NCI-H2227 (cell line): Measurements from ENCODE around the gene EPB41L3.

ENCODE experiments used
- DNase-seq: peaks from one replicate; lab custom pipeline; 2025; ENCODE audit not compliant: unreplicated experiment; lab: John Stamatoyannopoulos, UW

EPB41L3 gene

DNA sequence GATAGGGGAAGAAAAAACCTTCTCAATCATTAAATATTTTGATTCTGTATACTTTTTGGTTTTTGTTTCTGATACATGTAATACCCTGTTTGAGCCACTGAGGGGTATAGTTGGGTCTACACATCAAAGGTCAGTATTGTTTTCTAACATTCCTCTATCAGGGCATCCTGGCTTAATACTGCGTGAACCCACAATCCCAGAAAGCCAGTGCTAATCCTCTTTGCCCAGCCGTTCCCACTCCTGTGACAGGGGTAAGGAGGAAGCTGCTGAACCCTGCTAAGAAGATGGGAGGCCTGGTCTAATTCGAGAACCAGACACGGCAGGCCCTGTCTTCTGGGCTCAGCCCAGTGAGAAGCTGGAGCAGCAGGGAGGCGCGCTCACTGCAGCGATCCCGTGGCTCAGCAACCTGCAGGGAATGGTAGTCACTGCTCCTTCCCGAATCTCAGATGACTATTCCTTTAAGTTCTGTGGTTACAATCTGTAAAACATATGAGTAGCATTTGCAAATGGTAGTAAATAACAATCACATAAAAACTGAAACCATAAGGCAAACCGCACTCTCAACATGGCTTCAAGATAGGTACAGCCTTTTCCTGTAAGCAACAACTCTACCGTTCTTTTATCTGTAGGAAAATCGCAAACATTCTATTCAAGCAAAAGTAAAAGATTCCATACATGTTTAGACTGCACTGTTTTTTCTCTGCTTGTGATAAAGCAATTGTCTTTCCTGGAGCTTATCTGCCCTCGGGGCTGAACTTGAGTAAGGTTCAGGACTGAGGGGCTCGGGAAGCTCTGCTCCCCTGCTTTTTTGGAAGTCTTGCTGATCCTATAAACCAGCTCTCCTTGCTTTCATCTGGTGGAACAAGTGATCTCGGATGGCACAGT is 87.0 kb downstream of the EPB41L3 start:
- DNase-seq: no peak

DNA sequence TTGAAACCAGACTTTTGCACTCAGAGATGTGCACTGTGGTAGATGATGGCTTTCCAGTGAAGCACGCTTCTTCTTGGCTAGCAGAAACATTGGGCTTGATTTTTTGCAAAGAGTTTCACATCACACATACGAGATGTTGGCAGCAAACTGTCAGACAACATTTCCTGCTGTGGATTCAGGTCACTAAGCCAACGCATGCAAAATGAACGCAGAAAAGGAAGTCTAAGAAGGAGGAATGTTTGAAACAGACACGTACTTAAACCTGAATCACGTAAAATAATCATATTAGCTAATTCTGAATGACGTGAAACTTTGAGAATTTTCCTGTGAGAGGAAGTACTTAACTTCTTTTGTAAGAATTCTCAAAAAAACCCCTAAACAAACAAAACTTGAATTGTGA is 88.1 kb downstream of the EPB41L3 start:
- no peak for DNase-seq

DNA sequence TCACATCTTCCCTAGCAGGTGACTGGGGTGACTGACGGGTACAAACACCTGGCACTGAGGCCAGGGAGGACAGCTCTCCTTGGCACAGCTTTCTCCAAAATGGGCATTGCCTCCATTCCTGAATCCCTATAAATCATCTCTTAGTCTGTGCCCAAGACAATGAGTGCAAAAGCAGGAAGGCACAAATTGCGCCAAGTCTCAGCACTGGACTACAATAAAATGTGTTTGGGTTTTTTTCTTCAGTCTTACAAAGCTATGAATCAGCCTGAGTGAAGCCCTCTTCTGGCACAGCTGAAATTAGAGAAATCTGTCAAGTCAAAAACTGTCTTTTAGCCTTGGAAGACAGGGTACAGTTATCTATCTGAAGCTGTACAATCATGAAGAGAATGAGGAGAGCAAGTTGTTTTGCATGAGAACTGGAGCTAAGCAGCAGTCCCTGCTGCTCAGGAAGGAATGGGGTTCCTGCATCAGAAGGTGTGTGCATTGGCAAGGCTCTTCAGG is 90.8 kb downstream of the EPB41L3 start:
- DNase-seq: no peak

DNA sequence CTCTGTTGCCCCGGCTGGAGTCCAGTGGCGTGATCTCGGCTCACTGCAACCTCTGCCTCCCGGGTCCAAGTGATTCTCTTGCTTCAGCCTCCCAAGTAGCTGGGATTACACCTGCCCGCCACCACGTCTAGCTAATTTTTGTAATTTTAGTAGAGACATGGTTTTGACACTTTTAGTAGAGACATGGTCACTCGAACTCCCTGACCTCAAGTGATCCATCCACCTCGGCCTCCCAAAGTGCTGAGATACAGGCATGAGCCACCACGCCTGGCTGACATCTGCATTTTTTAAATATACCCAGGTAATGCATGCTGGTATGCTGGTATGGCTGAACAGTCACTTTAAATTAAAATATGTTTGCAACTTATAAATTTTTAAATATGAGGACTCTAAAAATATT is 91.9 kb downstream of the EPB41L3 start:
- DNase-seq: no peak

DNA sequence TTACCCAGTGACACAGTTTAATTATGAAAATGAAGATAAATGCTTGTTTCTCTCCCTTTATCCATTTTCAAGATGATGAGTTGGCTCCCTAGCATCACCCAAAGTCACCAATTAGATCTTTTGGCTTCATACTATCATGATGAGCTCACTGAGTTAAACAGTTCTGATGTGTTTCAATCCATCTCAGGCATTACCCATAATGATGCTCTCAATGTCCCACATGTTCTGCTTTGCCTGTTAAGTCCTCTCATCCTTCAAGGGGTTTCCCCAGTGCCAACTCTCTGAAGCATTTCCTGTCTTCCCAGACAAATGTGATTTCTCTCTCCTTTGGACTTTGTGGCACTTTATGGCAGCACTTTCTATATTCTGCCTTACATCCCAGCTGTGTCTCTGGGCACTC is 92.6 kb downstream of the EPB41L3 start:
- DNase-seq: no peak

DNA sequence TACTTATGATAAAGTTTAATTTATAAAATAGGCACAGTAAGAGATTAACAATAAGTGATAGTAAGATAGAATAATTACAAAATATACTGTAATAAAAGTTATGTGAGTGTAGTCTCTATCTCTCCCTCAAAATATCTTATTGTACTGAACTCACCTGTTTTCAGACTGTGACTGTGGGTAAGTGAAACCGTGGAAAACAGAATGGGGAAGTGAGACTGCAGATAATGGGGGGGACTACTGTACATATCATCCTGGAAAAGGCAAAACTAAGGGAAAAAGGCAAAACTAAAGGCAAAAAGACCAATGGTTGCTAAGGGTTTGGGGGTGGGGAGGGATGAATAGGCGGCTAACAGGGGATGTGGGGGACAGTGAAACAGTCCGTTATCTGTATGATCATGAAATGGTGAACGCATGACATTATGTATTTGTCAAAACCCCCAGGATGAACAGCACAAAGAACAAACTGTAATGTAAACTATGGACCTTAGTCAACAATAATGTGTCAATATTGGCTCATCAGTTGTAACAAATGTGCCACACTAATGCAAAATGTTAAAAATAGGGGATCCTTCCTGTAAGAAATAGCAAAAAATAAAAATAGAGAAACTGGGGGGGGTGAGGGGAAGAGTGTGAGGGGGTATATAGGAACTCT is 93.8 kb downstream of the EPB41L3 start:
- no peak for DNase-seq

DNA sequence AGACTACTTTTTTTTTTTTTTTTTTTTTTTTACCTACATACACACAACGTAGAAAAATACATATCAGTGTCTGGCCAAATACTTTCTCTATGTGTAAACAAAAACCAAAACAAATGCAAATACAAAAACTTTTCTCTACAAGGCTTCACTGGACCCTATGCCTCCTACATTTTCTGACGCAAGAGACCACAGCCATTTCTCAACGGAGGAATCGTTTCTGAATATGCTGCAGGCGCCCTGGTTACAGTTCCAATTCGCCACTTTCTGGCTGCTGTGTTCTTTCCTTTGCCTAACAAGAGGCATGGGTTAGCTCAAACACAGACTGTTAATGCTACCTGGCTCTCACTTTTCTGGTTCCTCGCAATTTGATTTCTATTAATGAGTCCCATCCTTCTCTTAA is 96.4 kb downstream of the EPB41L3 start:
- DNase-seq: no peak

DNA sequence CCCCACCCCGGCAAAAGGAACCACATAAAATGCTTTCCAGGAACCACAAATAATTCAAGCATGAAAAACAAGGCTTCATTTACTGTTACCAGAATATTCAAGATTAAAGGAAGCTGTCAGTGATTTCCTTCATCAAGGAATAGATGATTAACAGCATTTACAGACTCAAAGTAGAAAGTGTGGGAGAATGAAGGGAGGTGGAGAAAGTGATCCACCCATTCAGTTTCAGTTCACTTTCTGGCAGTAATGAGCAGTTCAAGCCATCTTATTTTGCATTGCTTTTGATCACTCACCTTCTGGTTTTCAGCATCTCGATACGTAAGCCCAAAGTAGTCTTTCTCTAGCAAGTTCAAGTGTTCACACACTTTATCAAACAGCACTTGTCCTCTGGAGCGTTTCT is 99.0 kb downstream of the EPB41L3 start:
- no peak for DNase-seq

DNA sequence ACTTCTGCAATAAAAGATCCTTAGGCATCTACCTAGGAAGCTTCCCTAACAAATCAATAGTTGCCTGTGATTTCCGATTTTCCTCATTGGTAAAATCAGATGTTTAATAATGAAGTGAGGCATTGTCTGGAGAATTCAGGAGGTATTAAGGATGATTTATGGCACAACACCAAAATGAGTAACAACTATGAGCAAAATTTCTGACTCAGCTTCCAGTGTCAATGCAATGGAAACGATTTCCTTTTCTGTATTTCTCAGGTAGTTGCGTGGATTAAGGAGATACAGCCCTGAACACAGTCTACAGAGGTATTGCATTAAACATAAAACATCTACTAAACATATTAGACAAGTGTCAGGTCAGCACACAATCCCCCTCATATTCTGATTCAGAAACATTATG is 99.5 kb downstream of the EPB41L3 start:
- DNase-seq: no peak

DNA sequence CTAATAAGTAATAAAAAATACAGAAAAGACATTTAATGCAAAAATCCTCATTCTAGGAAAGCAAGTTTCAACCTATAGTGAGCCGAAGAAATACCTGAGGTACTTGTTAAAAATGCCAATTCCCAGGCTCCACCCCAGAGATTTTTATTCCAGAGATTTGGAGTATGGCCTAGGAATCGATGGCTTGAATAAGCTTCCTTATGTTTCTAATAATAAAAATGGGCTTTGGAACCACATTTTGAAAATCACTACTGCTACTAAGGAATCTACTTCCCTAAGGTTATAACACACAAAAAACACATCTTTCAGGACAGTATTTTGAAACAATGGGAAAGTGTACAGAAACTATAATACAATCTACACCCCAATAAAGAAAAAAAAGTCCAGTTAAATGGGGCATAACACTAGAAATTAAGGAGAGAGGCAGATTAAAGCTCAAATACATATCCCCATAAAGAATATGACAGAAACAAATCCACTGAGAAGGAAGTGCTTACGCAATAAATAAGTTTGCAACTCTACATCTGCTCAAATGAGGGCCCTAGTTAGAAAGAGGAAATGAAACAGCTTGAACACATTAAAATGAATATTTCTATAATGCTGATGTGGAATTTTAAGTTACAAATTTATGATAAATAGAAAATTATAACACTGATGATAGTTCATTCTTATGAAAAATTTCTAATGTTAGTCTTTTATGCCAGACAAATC is 103.7 kb downstream of the EPB41L3 start:
- no peak for DNase-seq

DNA sequence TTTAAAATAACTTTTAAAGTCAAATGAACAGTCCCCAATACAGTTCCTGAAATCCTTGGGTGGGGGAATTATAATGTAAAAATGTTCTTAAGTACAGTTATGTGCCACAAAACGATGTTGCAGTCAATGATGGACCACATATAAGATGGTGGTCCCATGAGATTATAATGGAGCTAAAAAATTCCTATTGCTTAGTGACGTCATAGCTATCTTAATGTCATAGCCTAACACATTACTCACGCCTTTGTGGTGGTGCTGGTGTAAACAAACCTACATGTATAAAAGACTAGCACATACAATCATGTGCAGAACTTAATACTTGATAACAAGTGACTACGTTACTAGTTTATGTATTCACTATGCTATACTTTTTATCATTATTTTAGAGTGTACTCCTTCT is 109.4 kb downstream of the EPB41L3 start:
- no peak for DNase-seq

DNA sequence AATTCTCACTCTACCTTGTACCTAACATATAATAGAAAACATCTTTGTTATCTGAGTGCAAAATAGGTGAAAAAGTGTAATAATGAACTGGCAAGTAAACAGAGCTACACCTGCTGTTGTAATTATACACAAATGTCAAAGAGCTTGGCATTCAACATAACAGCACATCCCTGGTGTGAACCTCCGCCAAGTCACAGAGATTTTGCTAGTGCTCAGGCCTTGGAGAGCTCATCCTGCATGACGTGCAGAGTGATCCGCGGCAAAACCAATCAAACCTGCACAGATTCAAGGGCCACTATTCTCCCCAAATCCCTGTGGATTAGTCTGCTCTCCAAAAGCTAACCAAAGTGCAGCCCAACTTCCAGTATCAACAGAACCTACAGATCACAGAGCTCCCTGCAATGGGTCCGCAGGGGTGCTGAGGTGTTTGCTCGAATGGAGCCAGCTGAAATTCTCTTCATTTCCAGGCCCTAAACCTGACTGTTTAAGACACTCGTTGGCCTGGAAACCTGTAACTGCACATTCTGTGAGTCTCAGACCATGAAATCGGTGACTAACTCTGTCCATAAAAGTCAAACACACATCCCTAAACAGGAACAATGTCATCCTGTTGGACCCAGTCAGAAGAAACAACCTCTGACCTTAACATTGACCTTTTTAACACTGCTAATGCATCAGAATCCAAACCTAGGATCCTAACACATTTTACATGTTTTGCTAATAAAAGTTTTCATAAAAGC is 111.8 kb downstream of the EPB41L3 start:
- DNase-seq: no peak

DNA sequence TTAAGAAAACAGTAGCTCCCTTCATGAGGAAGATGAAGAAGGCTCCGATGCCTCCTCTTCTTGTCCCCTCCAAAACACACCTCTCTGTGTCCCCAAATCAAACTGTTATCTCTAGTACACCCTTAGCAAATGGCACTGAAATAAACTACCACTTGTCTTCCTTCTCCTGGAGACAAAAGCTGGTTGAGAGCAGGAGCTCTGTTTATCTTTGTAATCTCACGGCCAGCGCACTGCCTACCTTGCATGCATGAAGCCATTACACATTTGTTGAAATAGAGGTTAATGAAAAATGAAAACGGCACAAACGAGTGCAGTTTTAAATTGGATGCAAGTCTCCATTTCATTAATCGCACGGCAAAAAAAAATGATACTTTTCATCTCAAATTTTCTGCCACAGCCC is 113.7 kb downstream of the EPB41L3 start:
- no peak for DNase-seq

DNA sequence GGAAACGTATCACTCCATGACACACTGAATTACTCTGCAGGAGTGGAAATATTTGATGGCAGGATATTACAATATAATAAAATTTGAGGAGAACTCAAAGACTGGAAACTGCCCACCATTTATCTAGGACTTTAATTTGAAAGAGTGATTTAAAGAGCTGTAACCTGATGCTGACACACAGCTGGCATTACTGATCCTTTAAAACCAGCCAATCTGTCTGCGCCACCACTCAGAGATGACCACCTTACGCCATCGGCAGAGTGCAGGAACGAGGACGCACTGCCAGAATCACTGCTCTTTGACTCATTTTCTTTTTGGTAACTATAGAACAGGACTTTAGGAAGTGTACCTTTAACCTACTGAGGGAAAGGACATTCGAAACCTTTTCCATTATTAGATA is 114.1 kb downstream of the EPB41L3 start:
- no peak for DNase-seq

DNA sequence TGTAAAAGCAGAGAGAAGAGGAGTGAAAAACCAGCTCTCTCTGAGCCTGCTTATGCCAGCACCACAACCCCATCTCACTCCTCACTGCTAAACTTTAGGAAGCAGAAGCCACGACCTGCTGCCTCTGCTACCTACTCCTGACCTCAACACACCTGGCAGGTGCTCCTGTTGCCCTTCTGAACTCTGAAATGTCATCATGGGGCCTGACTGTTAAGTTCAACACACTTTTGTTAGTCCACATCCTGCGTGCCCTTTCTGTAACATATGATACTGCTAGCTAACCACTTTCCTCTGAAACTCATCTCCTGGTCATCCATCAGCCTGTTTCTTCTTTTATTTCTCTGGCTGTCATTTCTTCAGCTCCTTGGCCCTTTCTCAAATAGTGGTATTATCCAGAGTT is 118.1 kb downstream of the EPB41L3 start:
- DNase-seq: no peak

DNA sequence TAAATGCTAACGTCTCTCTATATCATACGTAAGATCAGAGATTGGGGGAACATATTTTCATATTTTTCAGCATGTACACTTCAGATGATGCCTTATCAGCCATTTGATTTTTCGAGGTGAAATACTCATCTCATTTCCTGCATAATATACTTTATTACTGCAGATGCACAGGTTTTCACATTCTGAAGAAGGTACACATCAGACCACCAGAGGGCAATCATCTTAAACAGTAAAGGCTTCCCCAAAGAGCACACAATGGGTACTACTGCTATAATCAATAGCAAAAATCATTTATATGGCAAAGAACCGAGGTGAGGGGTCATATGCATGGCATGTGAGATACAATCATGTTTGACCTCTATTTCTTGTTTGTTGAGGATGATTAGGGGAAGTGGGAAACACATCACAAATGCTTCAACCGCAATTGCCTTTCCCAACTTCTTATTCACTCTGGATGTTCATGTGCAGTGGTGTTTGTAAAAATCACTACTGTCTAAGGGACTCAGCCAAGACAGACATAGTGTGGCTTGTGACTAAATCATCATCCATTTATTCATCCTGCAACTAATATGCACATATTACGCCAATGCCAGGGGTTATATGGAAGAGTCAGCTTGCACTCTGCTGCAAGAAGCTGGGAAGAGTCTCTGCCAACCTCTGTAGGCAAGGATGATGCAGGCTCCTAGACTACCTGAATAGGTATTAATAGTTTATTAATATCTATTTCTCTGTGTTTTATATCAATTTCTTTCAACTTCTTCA is 118.7 kb downstream of the EPB41L3 start:
- DNase-seq: no peak

DNA sequence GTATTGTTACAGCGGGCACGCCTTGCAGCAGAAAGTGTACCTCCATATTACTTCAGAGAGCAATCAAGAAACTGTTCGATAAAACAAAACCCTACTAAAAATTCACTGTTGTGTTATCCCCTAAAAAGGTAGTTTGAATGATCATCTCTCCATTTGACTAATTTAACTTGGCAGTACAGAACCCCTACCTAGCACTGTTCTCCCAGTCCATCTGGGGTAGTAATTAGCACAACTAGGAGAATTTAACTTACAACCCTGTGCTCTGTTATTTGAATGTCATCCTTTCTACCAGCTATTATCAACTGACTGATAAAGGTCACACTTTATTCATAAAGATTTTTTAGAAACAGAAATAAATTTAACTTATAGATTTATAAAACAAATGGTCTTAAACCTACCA is 121.2 kb downstream of the EPB41L3 start:
- DNase-seq: no peak

DNA sequence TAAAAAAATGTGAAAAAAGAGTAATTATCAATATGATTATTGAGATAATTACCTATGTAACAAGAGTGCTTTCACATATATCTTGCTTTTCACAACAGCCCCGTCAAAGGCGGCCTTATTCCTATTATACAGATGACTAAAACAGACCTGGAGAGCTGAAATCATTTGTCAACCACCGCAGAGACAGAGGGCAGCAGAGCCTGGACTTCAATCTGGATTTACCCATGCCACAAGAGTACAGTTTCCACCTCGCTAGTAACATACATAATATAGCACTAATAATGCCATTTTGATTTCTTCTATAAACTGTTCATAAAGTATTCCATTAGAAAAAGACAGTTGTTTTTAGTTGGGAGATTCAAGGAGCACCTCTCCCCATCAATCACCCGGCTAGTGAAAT is 121.8 kb downstream of the EPB41L3 start:
- DNase-seq: no peak

DNA sequence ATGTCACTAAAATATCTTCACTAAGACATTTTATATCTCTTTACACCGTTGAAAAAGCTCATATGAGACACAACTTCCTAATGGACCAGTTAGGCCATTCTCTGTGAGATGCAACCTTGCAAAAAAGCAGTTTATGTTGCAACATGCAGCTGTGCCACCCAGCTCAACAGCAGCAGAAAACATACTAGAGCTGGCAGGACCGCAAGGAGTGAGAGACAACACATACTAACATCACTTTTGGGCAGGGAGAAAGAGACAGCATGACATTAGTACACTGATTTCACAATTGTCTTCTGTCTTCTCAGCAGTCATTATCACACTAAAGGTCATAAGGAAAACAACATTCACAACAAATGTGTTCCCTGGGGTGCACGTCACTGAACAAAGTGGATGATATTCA is 122.9 kb downstream of the EPB41L3 start:
- no peak for DNase-seq

DNA sequence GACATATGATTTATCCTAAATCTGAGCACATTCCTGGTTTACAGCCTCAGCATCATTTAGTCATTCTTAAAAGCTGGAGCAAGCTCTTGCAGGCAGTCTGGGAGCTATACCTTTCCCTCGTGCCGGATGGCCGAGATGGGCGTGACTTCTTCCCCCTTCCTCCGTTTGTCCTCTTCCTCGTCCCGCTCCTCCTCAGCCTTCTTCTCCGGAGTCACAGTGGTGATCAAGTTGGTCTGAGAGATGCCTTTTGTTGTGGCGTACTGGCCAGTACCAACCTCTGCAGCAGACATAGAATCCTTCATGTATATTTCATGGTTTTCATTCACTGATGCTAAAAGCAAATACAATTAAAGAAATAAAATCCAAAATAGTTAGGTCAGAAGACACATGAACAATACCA is 124.2 kb downstream of the EPB41L3 start:
- no peak for DNase-seq
